Breast epithelium (tissue), 4 donors: ENCODE data around the gene CPEB2. TPM values are rescaled to one million over a fixed set of nuclear protein-coding genes. Genes with fewer than 3 reads are reported as not detected.

Source experiments
- DNase-seq, 2 donors: peaks; one replicate each; pipeline ENCODE4 v3.0.0-alpha.2; 2019; ENCODE audit warnings: low spot score in 2 of 2
- H3K27ac ChIP-seq, 2 donors: fragments of 200-600 bp; sonication (generic) in 1 of 2; one replicate each; pipeline ENCODE4 v1.5.1; 2016 to 2019; ENCODE audit warnings: mild to moderate bottlenecking in 1 of 2
- H3K27me3 ChIP-seq, 2 donors: fragments of 200-600 bp; sonication (generic) in 1 of 2; one replicate each; pipeline versions ENCODE4 v1.5.1 to v1.6.0; 2017 to 2019; ENCODE audit warnings: control low read depth in 1 of 2, mild to moderate bottlenecking in 1 of 2
- H3K36me3 ChIP-seq: fragments of 200-600 bp; one replicate; pipeline ENCODE4 v1.5.1; 2019
- H3K4me1 ChIP-seq, 2 donors: fragments of 200-600 bp; sonication (generic); one replicate each; pipeline ENCODE4 v1.5.1; 2016 to 2019; ENCODE audit warnings: control low read depth in 1 of 2
- H3K4me3 ChIP-seq, 3 donors: fragments of 200-600 bp; sonication (generic); 1 replicate in 2 of 3; 2 replicates in 1 of 3; pipeline ENCODE4 v1.5.1; 2016 to 2019; ENCODE audit warnings: mild to moderate bottlenecking in 3 of 3, moderate library complexity in 2 of 3
- H3K9me3 ChIP-seq, 2 donors: fragments of 200-600 bp; sonication (generic) in 1 of 2; one replicate each; pipeline ENCODE4 v1.5.1; 2016 to 2019; ENCODE audit warnings: control low read depth in 1 of 2
- CTCF ChIP-seq, 3 donors: fragments of 450-650 bp; IDR thresholded peaks; one replicate each; pipeline ENCODE4 v1.5.1; 2016 to 2017; ENCODE audit warnings: antibody characterized with exemption in 3 of 3, mild to moderate bottlenecking in 3 of 3, moderate library complexity in 3 of 3
- POLR2A ChIP-seq: fragments of 450-650 bp; IDR thresholded peaks from one replicate; pipeline ENCODE4 v1.6.1; 2016; ENCODE audit warnings: antibody characterized with exemption, mild to moderate bottlenecking, moderate library complexity
- POLR2AphosphoS5 ChIP-seq, 3 donors: sonication (generic); formaldehyde crosslinking; IDR thresholded peaks; one replicate each; pipeline ENCODE4 v1.6.1; 2017; ENCODE audit warnings: antibody characterized with exemption in 3 of 3
- intact Hi-C: fragments of 100-400 bp; cut with DNase I; formaldehyde crosslinking; loops from one replicate; pipeline ENCODE4 v1.15.1; 2023; ENCODE audit warnings: low total_unique reads
- total RNA-seq, 3 donors: library from RNA; depleted of rRNA; stranded (reverse); fragments of >200 nt; gene quantifications; one replicate each; pipeline ENCODE4 v1.1.0, GENCODE V29; 2016

Gene CPEB2
- total RNA-seq, 3 donors from 2014 or later = 16.7 to 33.4 (median 26.4) TPM

GRCh38 chr4:15043922-15044321 lies 41.6 kb downstream of the CPEB2 start:
- Histone ChIP-seq H3K4me3 (no peak overlapping the region), H3K9me3 (no peaks in the 10 kb centered on the region), H3K27me3 (no peaks in the 10 kb centered on the region), H3K4me1 (no peaks in the 10 kb centered on the region), H3K27ac (no peak overlapping the region), H3K36me3 (no peaks in the 10 kb centered on the region)
- intact Hi-C loops = no loop called here
- DNase-seq = no peak
- TF ChIP-seq CTCF (IDR thresholded peaks at IDR 0.05) (no peak), POLR2A (no peak), POLR2AphosphoS5 (IDR thresholded peaks at IDR 0.05) (no peak)

GRCh38 chr4:15054541-15054940 lies 52.3 kb downstream of the CPEB2 start:
- peaks cover 8% of the 10 kb centered on the region for H3K36me3 ChIP-seq
- H3K4me3 ChIP-seq = no peak overlapping the region
- no peaks in the 10 kb centered on the region for H3K4me1 ChIP-seq
- TF ChIP-seq POLR2A = no peak
- no peak for TF ChIP-seq POLR2AphosphoS5 (IDR thresholded peaks at IDR 0.05)
- no peak for TF ChIP-seq CTCF (IDR thresholded peaks at IDR 0.05)
- intact Hi-C loops = no loop called here
- H3K27me3 ChIP-seq = no peaks in the 10 kb centered on the region
- H3K27ac ChIP-seq = no peak overlapping the region
- no peaks in the 10 kb centered on the region for H3K9me3 ChIP-seq
- no peak for DNase-seq

GRCh38 chr4:15060213-15060612 lies 57.9 kb downstream of the CPEB2 start:
- no peak overlapping the region for H3K27ac ChIP-seq
- DNase-seq = no peak
- no peak overlapping the region for H3K4me3 ChIP-seq
- H3K4me1 ChIP-seq = no peaks in the 10 kb centered on the region
- H3K9me3 ChIP-seq = no peaks in the 10 kb centered on the region
- H3K27me3 ChIP-seq = no peaks in the 10 kb centered on the region
- H3K36me3 ChIP-seq = peaks cover 3% of the 10 kb centered on the region
- intact Hi-C loops = no loop called here
- TF ChIP-seq POLR2A (no peak), POLR2AphosphoS5 (IDR thresholded peaks at IDR 0.05) (no peak), CTCF (IDR thresholded peaks at IDR 0.05) (no peak)

GRCh38 chr4:15063341-15063740 lies 61.1 kb downstream of the CPEB2 start:
- intact Hi-C loops = no loop called here
- Histone ChIP-seq H3K36me3 (no peaks in the 10 kb centered on the region), H3K27me3 (no peaks in the 10 kb centered on the region), H3K4me3 (no peak overlapping the region), H3K27ac (no peak overlapping the region), H3K9me3 (no peaks in the 10 kb centered on the region), H3K4me1 (no peaks in the 10 kb centered on the region)
- TF ChIP-seq CTCF (IDR thresholded peaks at IDR 0.05) (no peak), POLR2A (no peak), POLR2AphosphoS5 (IDR thresholded peaks at IDR 0.05) (no peak)
- DNase-seq = no peak

GRCh38 chr4:15065516-15065915 lies 63.2 kb downstream of the CPEB2 start:
- DNase-seq = no peak
- Histone ChIP-seq H3K27me3 (no peaks in the 10 kb centered on the region), H3K9me3 (no peaks in the 10 kb centered on the region), H3K27ac (no peak overlapping the region), H3K4me3 (no peak overlapping the region), H3K4me1 (no peaks in the 10 kb centered on the region), H3K36me3 (no peaks in the 10 kb centered on the region)
- intact Hi-C loops = no loop called here
- TF ChIP-seq CTCF (IDR thresholded peaks at IDR 0.05) = no peak
- TF ChIP-seq POLR2A = no peak
- TF ChIP-seq POLR2AphosphoS5 (IDR thresholded peaks at IDR 0.05) = no peak
